GM19043 (cell line): Measurements from ENCODE around the gene GARRE1.
"Not testable (repeated sequence)": the region's sequence is repeated elsewhere in the genome, so short reads cannot be mapped to it uniquely, and the experiment has no call there.

Experiments used
- ATAC-seq: cut with Tn5 transposase; IDR thresholded peaks from one replicate; pipeline ENCODE4 v1.9.1; 2021; ENCODE audit warnings: low read depth; ENCODE audit not compliant: unreplicated experiment

The GARRE1 gene, protein sequence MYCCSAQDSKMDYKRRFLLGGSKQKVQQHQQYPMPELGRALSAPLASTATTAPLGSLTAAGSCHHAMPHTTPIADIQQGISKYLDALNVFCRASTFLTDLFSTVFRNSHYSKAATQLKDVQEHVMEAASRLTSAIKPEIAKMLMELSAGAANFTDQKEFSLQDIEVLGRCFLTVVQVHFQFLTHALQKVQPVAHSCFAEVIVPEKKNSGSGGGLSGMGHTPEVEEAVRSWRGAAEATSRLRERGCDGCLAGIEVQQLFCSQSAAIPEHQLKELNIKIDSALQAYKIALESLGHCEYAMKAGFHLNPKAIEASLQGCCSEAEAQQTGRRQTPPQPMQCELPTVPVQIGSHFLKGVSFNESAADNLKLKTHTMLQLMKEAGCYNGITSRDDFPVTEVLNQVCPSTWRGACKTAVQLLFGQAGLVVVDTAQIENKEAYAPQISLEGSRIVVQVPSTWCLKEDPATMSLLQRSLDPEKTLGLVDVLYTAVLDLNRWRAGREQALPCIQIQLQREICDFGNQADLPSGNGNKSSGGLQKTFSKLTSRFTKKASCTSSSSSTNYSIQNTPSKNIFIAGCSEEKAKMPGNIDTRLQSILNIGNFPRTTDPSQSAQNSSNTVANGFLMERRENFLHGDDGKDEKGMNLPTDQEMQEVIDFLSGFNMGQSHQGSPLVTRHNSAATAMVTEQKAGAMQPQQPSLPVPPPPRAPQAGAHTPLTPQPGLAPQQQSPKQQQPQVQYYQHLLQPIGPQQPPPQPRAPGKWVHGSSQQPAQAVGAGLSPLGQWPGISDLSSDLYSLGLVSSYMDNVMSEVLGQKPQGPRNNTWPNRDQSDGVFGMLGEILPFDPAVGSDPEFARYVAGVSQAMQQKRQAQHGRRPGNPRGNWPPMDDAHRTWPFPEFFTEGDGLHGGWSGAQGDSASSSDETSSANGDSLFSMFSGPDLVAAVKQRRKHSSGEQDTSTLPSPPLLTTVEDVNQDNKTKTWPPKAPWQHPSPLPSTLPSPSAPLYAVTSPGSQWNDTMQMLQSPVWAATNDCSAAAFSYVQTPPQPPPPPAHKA (N-terminal part only)

DNA sequence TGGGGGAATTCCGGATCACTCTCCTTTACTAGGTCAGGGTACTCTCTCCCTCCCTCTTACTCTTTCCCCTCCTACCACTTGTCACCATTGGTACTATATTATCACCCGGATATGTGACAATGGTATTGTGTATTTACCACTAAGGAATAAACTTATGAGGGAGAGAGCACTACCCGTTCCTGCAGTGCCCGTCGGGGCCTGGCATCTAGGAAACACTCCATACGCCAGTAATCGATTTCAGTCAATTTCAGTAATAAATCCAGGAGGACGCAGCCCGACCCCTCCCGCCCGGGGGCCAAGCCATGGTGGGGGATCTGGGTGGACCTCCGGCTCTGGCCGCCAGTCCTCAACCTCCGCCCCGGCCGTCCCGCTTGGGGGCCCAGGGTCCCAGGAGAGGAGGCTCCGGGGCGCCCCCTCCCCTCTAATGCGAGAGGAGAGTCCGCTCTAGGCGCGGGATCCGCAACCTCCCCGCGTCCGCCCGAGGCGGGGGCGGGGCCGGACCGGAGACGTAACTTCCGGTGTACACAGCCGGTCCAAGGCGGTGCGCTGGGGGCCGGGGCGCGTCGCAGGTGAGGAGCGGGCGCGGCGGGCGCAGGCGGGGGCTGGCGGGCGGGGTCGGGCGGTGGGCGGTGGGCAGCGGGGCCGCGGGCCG is at the start of gene GARRE1:
TSS of gene GARRE1 (plus strand) at position 509 of the 652 bp plus-strand sequence. CDS start 45,920 bp downstream, outside the sequence.
- peak; percentile 89 for ATAC-seq

DNA sequence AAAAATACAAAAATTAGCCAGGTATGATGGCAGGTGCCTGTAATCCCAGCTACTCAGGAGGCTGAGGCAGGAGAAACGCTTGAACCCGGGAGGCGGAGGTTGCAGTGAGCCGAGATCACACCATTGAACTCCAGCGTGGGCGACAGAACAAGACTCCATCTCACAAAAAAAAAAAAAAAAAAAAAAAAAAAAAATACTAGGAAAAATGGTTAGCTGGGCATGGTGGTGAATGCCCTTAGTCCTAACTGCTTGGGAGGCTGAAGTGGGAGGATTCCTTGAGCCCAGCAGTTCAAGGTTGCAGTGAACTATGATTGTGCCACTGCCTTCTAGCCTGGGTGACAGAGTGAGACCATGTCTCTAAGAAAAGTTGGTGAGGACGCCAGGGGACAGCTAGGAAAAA is 49.0 kb upstream of the GARRE1 start:
- not testable (repeated sequence) for ATAC-seq

DNA sequence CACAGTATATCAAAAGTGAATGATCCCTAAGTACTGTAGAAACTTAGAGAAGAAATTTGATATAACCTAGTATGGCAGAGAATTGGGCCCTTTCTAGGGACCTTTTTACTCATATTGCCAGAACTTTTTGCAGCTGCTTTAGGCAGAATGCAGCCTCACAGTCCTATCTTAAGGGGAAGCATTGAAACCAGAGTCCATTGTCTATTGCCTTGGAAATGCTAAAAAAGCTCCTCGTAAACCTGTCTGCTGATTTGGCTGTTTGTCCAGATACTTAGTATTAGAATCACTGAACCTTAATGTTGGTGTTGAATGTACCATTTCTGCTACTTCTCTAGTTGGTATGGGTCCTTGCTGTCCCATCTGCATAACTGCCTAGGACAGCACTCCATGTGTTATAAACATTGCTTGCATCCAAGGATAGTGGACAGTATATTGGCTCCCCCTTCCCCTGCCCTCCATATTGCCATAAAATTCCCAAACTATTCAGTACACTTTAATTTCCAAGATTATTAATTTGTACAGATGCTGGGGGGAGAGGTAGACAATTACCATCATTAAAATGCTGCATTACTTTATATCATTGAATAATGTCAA is 46.0 kb upstream of the GARRE1 start:
- ATAC-seq, result no peak

DNA sequence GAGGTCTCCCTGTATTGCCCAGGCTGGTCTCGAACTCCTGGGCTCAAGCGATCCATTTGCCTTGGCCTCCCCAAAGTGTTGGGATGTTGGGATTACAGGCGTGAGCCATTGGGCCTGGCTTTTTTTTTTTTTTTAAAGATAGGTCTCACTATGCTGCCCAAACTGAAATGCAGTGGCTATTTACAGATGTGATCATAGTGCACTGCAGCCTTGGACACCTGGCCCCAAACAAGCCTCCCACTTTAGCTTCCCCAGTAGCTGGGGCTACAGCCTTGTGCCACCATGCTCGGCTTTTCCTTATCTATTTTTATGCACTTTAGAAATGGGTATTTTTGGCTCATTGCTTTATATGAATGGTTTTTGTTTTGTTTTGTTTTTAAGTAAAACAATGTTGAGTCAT is 44.6 kb upstream of the GARRE1 start:
- no peak for ATAC-seq

DNA sequence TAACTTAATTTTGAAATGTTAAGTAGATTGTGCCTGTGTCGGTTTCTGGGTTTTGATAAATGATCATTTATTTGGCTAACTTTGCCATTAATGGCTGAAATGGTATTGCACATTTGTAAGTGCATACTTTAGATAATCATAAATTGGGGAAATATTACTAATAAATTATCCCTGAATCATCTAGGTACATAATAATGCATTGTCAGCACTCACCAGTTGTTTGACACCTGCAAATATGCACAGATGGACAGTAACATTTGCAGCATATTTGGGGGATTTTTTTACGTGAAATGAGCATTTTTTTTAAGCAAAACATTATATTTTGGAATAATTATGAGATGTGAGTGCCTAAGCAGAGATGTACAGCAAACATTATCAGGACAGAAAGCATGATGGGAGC is 41.1 kb upstream of the GARRE1 start:
- no peak for ATAC-seq

DNA sequence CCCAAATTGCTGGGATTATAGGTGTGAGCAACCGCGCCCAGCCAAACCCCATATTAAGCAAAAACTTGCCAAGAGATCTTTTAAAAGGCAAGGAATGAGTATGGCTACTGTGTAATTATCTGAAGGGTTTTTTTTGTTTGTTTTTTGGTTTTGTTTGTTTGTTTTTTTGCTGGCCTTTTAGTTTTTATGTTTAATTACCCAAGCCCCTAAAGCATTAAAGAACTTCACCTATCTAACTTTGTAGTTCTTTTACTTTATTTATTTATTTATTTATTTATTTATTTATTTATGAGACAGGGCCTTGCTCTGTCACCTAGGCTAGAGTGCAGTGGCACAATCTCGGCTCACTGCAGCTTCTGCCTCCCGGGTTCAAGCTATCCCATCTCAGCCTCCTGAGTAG is 40.3 kb upstream of the GARRE1 start:
- no peak for ATAC-seq

DNA sequence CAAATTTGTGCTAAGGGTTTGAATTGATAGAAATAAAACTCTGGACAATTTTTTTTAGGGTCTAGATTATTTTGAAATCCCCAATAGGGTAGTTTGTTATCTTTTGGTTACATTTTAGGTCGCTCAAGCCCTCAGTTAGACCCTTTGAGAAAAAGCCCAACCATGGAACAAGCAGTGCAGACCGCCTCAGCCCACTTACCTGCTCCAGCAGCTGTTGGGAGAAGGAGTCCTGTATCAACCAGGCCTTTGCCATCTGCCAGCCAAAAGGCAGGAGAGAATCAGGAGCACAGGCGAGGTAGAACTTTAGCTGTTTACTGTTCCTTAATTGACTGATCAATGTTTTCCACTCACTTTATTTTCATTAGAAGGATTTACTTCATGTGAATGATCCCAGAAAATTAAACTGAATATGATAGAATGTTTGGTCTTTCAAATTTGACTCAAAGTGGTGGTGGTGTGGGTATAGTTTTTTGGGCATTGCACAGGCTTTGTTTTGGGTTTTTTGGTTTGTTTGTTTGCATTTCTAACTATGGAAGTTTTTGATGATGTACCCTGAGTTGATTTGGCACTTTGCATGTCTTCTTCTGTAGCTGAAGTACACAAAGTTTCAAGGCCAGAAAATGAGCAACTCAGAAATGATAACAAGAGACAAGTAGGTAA is 39.2 kb upstream of the GARRE1 start:
- no peak for ATAC-seq

DNA sequence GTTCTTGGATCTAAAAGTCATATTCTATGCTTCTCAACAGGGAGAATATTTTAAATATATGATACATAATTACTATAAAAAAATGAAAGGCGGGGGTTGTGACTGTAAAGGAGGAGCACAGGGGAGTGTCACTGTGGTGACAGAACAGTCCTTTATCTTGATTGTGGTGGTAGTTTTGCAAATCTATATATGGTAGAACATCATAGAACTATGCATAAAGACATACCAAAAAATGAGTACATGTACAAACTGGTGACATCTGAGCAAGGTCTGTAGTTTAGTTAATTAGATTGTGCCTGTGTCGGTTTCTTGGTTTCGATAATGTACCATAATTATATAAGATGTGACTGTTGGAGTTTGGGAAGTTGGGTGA is 38.7 kb upstream of the GARRE1 start:
- ATAC-seq, result no peak

DNA sequence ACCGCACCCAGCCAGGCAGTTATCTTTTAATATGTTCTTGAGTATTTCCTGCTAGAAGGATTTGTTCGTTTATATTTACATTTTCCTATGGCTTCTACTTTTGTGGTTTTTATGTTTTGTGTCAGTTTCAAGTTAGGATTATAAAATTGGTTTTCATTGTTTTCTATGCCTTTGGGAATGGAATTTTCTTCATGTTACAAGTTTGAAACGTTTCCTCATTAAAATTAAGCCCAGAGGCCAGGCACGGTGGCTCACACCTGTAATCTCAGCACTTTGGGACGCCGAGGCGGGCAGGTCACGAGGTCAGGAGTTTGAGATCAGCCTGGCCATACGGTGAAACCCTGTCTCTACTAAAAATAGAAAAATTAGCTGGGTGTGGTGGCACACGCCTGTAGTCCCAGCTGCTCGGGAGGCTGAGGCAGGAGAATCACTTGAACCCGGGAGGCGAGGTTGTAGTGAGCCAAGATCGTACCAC is 37.6 kb upstream of the GARRE1 start:
- not testable (repeated sequence) for ATAC-seq

DNA sequence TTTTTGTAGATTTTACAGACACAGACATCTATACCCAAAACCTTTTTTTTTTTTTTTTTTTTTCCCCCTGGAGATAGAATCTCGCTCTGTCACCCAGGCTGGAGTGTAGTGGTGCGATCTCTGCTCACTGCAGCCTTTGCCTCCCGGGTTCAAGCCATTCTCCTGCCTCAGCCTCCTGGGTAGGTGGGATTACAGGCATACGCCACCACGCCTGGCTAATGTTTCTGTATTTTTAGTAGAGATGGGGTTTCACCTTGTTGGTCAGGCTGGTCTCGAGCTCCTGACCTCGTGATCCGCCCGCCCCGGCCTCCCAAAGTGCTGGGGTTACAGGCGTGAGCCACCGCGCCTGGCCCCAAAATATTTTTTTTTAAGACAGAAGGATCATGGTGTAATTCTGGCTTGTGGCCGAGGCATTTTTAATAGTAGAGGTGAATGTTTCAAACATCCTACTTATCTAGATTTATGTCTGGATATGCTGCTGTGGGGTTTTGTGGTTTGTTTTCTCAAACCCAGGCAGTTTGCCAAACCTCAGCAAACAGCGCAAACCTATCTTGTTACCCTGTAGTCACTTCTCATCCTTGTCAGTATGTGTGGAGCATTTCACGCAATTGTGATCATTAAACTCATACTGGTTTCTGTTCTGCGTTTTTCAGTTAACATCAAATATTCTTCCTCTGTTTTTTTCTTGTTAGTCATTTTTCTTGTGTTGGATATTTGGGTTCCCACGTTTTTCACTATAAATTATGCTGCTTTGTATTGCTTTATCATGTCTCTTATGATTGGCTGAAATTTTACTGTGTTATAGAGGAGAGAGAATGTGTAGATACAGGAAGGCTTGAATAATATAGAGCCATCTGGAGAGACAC is 36.2 kb upstream of the GARRE1 start:
- no peak for ATAC-seq

DNA sequence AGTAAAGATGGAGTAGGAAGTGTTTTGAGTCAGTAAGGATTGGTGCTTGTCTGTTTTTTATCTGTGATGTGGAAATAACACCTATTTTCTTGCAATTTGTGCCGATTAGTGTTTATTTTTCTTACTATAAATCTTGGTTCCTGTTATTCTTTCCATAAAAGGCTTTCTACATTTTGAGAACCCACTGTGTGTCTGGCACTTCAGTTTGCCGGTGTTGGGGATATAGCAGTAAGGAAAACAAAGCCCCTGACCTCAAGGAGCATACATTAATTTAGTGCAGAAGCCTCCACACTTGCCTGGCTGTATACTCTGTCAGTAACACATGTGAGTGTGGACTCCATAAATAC is 35.6 kb upstream of the GARRE1 start:
- no peak for ATAC-seq

DNA sequence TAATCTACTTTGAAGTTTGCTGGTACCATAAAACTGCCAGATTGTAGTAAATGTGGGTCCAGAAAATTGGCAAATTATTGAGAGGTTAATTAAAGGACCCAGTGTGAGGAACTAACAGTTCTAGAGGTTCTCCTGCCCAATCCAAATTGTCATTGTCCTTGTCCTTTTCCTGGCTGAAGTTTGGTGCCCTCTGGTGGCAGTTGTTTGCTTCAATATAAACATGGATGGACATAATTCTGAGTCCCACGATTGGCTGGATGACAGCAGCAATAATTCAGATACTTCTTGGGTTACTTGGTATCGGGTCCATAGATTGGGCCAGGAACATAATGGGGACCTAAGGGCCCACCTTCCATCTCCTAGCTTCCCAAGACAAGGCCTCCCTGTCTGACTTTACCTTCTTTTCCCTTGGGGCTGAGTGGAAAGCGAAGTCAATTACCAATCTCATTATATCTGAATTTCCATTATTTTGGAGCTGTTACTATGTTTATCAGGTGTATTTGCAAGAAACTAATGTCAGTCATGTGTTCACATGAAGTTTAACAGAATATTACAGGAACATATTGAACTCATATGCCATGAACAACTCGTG is 33.8 kb upstream of the GARRE1 start:
- no peak for ATAC-seq

DNA sequence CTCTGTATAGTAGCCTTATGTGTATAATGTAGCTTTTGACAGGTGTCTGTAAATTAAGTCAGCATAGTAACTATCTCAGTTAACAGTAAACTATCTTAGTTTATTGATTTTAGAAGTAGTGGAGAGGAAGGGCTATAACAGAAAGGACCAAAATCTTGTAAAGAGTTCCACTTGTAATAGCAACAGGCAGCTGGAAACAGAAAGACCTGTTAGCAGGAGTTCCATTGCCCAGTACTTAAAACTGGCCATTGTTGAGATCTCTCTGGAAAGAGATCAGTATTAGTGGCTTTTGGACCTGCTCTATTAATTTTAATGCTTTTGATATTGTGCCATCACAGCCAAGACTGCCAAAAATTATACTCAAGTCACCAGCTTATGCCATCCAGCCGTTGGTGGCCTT is 32.0 kb upstream of the GARRE1 start:
- no peak for ATAC-seq

DNA sequence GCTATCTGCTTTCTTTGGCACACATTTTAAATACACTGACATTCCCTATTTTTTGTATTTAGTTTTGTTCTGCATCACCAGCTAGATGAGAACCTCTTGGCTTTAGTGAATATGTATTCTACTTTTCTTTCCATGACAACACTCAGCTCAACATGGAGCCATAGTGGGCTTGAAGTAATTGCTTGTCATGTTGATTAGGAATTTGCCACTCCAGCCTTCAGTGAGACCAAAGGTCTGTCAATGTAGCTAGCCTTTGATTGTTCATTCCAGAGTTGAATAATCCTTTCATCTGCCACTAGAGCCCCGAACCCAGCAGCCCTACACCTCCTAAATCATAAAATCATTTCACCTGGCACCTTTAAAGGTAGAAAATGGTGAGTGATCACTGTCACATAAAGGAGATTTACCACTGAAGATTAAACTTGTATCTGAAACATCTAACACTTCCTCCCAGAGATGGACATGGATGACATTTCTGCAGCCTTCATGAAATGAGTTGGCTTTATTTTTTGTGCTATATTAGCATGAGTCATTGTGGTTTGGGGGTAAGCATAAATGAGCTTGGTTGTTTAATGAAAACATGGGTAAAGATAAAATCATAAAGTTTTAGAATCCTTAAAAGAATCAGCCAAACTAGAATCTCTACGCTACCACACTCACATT is 29.2 kb upstream of the GARRE1 start:
- ATAC-seq, result no peak

DNA sequence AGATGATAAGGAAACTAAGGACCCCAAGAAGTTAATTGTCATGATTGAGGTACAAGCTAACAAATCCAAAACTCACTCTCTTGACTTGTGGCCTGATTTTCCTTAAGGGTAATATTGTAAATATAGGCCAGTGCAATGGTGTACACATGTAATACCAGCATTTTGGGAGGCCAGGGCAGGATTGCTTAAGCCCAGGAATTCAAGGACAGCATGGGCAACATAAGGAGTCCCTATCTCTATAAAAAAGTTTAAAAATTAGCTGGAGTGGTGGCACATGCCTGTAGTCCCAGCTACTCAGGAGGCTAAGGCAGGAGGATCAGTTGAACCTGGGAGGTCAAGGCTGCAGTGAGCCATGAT is 28.7 kb upstream of the GARRE1 start:
- ATAC-seq, result no peak

DNA sequence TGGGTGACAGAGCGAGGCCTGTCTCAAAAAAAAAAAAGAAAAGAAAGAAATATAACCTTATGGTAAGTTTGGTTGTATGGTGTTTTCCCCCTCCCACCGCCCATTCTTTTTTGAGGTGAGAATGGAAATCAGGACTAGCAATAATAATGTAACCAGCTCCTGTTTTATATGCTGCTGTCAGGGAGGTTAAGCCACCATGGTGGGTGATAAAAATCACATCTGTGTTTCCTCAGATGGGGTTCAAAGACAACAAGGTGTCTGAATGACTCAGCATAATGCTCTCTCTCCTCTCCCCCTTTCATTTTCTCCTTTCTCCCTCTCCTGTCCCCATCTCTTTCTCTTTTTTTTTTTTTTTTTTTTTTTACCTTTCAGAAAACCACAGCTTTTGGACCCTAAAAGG is 28.3 kb upstream of the GARRE1 start:
- no peak for ATAC-seq

DNA sequence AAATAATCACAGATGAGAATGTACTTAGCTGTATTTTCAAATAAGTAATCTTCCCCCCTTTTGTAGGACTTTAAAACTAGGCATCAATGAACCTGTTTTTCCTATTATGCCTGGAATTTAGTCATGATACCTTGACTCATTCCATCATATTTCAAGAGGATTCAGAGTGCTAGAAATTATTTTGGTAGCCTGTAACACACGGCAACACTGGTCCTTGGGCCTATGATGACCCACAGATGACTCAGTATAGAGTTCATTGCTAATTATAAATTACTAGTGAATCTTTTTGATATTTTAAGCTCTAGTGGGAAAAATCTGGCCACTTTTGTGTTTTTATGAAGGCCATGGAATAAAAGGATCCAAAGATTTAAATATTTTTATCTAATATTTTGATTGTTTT is 26.0 kb upstream of the GARRE1 start:
- ATAC-seq, result no peak

DNA sequence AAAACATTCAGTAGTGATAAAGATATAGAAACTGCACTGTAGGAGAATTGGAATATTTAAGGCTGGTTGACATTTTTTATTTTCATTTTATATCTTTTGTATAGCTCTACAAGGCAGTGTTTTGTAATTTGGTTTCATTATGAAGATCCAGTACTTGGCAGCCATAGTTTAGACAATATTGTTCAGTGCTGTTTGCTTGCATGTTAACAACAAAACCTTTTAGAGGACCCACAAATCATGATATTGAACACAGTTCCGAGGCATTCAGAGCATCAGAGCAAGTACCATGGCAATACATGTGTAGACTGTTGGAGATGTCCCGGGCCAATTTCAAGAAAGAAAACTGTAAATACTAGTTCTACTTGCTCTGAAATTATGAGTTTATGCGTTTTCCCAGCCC is 25.6 kb upstream of the GARRE1 start:
- ATAC-seq, result no peak
